Measurements from ENCODE around the gene IL20RA.

IL20RA gene

DNA sequence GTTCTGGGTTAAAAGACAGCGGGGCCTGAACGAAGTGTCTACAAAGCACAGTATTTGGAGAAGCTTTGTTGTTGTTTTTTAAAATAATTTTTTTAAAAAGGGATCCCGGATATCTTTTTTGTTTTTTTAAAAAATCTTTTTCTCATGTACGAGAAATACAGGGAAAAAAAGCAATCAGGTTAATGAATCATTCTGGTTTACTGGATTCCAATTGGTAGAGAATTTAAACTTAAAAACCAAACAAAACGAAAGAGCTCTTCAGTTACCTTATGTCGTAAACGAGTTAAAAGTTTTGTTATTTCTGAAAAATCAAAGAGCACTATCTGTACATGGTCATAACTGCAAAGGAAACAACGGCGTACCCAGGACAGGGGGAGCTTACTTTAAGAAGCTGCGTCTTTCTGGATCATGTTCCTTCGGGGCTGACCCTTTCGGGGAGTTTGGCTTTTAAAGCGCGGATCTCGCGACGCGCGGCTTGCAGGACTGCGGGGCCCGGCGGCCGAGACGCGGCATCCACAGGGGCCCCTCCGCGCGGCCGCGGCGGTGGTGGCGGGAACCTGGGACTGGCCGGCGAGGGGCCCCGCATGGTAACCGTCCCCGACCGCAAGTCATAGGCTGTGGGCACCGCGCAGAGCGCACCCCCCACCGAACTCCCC is 927 bp downstream of the IL20RA start:
- Histone ChIP-seq H3K9me3 (ENCODE audit: control insufficient read depth, insufficient read depth, low read depth, low read length) (peaks cover 3% of the 10 kb centered on the region; the same call in 1 of the 2 replicates), H3K36me3 (ENCODE audit: control insufficient read depth, insufficient read depth, low read length) (no peaks in the 10 kb centered on the region), H3K4me3 (ENCODE audit: low read depth, low read length) (peak overlapping the region; percentile 76), H3K27me3 (ENCODE audit: control insufficient read depth, insufficient read depth, low read length) (peaks cover 44% of the 10 kb centered on the region), H3K4me1 (ENCODE audit: control insufficient read depth, insufficient read depth, low read length) (no peaks in the 10 kb centered on the region; the same call in 1 of the 2 replicates), H3K9ac (ENCODE audit: low read length) (peak overlapping the region; percentile 72), H3K27ac (ENCODE audit: low read depth, low read length) (no peak overlapping the region)

- Histone ChIP-seq H3K4me3 (ENCODE audit: low read depth, low read length) (no peak overlapping the region), H3K4me1 (ENCODE audit: control insufficient read depth, insufficient read depth, low read length) (no peaks in the 10 kb centered on the region; the same call in 1 of the 2 replicates), H3K36me3 (ENCODE audit: control insufficient read depth, insufficient read depth, low read length) (no peaks in the 10 kb centered on the region), H3K27me3 (ENCODE audit: control insufficient read depth, insufficient read depth, low read length) (peaks cover 35% of the 10 kb centered on the region), H3K9ac (ENCODE audit: low read length) (no peak overlapping the region), H3K9me3 (ENCODE audit: control insufficient read depth, insufficient read depth, low read depth, low read length) (peaks cover 3% of the 10 kb centered on the region; the same call in 1 of the 2 replicates), H3K27ac (ENCODE audit: low read depth, low read length) (no peak overlapping the region)
Measured at GRCh38 chr6:137040393-137040792, 4.4 kb downstream of the IL20RA start.

DNA sequence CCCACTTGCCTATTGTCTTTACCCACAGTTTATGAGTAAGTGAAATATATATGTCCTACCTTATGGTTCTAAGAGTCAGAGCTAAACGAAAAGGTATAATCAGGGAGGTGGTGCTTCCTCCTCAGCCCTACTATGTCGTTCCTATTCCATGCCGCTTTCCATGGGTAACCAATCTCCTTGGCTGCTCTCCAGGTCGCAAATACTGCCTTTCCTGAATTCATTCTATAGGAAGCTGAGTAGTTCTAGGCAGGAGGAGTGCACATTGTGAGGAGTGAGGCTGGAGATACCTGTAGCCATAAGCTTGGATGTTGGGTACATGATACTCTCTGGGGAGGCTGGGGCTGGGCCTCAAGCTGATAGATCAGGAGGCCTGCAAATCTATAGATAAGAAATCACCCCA is 5.8 kb downstream of the IL20RA start:
- H3K4me3 ChIP-seq (ENCODE audit: low read depth, low read length) = no peak overlapping the region
- H3K4me1 ChIP-seq (ENCODE audit: control insufficient read depth, insufficient read depth, low read length) = no peaks in the 10 kb centered on the region; the same call in 1 of the 2 replicates
- peaks cover 3% of the 10 kb centered on the region; the same call in 1 of the 2 replicates for H3K9me3 ChIP-seq (ENCODE audit: control insufficient read depth, insufficient read depth, low read depth, low read length)
- no peaks in the 10 kb centered on the region for H3K36me3 ChIP-seq (ENCODE audit: control insufficient read depth, insufficient read depth, low read length)
- no peak overlapping the region for H3K9ac ChIP-seq (ENCODE audit: low read length)
- no peak overlapping the region for H3K27ac ChIP-seq (ENCODE audit: low read depth, low read length)
- H3K27me3 ChIP-seq (ENCODE audit: control insufficient read depth, insufficient read depth, low read length) = peaks cover 21% of the 10 kb centered on the region

GRCh38 chr6:137036566-137037300 is 8.0 kb downstream of the IL20RA start:
- H3K4me3 ChIP-seq (ENCODE audit: low read depth, low read length) = no peak overlapping the region

DNA sequence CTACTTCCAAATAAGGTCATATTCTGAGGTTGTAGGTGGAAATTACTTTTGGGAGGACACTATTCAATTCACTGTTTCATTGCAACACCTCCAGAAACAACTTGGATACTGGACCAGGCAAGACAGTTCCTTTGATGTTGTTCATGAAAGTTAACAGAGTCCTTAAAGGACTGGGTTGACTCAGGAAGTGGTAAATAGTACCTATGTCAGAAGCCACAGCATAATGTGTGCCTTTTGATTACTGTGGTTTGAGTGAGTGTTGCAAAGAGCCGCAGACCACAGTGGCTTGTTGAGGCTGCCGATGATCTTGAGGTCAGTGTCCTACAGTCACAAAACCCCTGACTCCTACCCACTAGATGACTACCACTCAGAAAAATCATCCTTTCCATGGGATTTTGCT is 10.9 kb downstream of the IL20RA start:
- Histone ChIP-seq H3K4me1 (ENCODE audit: control insufficient read depth, insufficient read depth, low read length) (no peaks in the 10 kb centered on the region), H3K27ac (ENCODE audit: low read depth, low read length) (no peak overlapping the region), H3K36me3 (ENCODE audit: control insufficient read depth, insufficient read depth, low read length) (no peaks in the 10 kb centered on the region), H3K9ac (ENCODE audit: low read length) (no peak overlapping the region), H3K9me3 (ENCODE audit: control insufficient read depth, insufficient read depth, low read depth, low read length) (no peaks in the 10 kb centered on the region), H3K4me3 (ENCODE audit: low read depth, low read length) (no peak overlapping the region), H3K27me3 (ENCODE audit: control insufficient read depth, insufficient read depth, low read length) (no peaks in the 10 kb centered on the region)

More at GRCh38 chr6:137036566-137037300, 8.0 kb downstream of the IL20RA start:
- H3K9ac ChIP-seq (ENCODE audit: low read length) = no peak overlapping the region
- H3K27me3 ChIP-seq (ENCODE audit: control insufficient read depth, insufficient read depth, low read length) = no peaks in the 10 kb centered on the region
- H3K9me3 ChIP-seq (ENCODE audit: control insufficient read depth, insufficient read depth, low read depth, low read length) = peaks cover 3% of the 10 kb centered on the region; the same call in 1 of the 2 replicates
- no peak overlapping the region for H3K27ac ChIP-seq (ENCODE audit: low read depth, low read length)
- H3K36me3 ChIP-seq (ENCODE audit: control insufficient read depth, insufficient read depth, low read length) = no peaks in the 10 kb centered on the region
- no peaks in the 10 kb centered on the region for H3K4me1 ChIP-seq (ENCODE audit: control insufficient read depth, insufficient read depth, low read length)

DNA sequence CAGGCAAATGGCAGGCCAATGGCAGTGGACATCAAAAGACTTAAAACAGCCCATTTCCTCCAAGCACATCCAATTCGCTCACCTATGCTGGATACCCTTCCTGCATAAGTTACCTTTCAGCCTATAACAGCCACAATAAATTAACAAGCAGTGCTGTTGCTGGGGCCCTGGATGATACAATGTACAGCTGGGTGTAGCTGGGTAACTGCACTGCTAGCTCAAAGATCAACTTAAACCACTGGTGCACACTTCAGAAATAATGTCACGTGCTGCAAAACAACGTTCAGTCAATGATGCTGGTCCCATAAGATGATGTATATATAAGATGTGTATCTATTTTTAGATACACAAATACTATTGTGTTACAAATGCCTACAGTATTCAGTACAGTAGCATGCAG is 13.6 kb downstream of the IL20RA start:
- no peaks in the 10 kb centered on the region for H3K27me3 ChIP-seq (ENCODE audit: control insufficient read depth, insufficient read depth, low read length)
- H3K4me3 ChIP-seq (ENCODE audit: low read depth, low read length) = no peak overlapping the region
- no peaks in the 10 kb centered on the region for H3K36me3 ChIP-seq (ENCODE audit: control insufficient read depth, insufficient read depth, low read length)
- H3K9me3 ChIP-seq (ENCODE audit: control insufficient read depth, insufficient read depth, low read depth, low read length) = no peaks in the 10 kb centered on the region
- H3K4me1 ChIP-seq (ENCODE audit: control insufficient read depth, insufficient read depth, low read length) = no peaks in the 10 kb centered on the region
- H3K27ac ChIP-seq (ENCODE audit: low read depth, low read length) = no peak overlapping the region
- H3K9ac ChIP-seq (ENCODE audit: low read length) = no peak overlapping the region

GRCh38 chr6:137028912-137029311 is 15.9 kb downstream of the IL20RA start:
- Histone ChIP-seq H3K36me3 (ENCODE audit: control insufficient read depth, insufficient read depth, low read length) (no peaks in the 10 kb centered on the region), H3K27me3 (ENCODE audit: control insufficient read depth, insufficient read depth, low read length) (no peaks in the 10 kb centered on the region), H3K9ac (ENCODE audit: low read length) (no peak overlapping the region), H3K27ac (ENCODE audit: low read depth, low read length) (no peak overlapping the region), H3K4me3 (ENCODE audit: low read depth, low read length) (no peak overlapping the region), H3K4me1 (ENCODE audit: control insufficient read depth, insufficient read depth, low read length) (no peaks in the 10 kb centered on the region), H3K9me3 (ENCODE audit: control insufficient read depth, insufficient read depth, low read depth, low read length) (no peaks in the 10 kb centered on the region)

GRCh38 chr6:137025786-137026730 is 18.7 kb downstream of the IL20RA start:
- no peaks in the 10 kb centered on the region for H3K36me3 ChIP-seq (ENCODE audit: control insufficient read depth, insufficient read depth, low read length)
- H3K27ac ChIP-seq (ENCODE audit: low read depth, low read length) = no peak overlapping the region
- H3K4me3 ChIP-seq (ENCODE audit: low read depth, low read length) = no peak overlapping the region
- no peaks in the 10 kb centered on the region for H3K4me1 ChIP-seq (ENCODE audit: control insufficient read depth, insufficient read depth, low read length)
- H3K9me3 ChIP-seq (ENCODE audit: control insufficient read depth, insufficient read depth, low read depth, low read length) = no peaks in the 10 kb centered on the region
- no peaks in the 10 kb centered on the region for H3K27me3 ChIP-seq (ENCODE audit: control insufficient read depth, insufficient read depth, low read length)
- no peak overlapping the region for H3K9ac ChIP-seq (ENCODE audit: low read length)

GRCh38 chr6:137024237-137024990 is 20.4 kb downstream of the IL20RA start:
- Histone ChIP-seq H3K27ac (ENCODE audit: low read depth, low read length) (no peak overlapping the region), H3K9me3 (ENCODE audit: control insufficient read depth, insufficient read depth, low read depth, low read length) (peaks cover 7% of the 10 kb centered on the region), H3K36me3 (ENCODE audit: control insufficient read depth, insufficient read depth, low read length) (no peaks in the 10 kb centered on the region), H3K4me1 (ENCODE audit: control insufficient read depth, insufficient read depth, low read length) (no peaks in the 10 kb centered on the region), H3K9ac (ENCODE audit: low read length) (no peak overlapping the region), H3K4me3 (ENCODE audit: low read depth, low read length) (no peak overlapping the region), H3K27me3 (ENCODE audit: control insufficient read depth, insufficient read depth, low read length) (no peaks in the 10 kb centered on the region)

DNA sequence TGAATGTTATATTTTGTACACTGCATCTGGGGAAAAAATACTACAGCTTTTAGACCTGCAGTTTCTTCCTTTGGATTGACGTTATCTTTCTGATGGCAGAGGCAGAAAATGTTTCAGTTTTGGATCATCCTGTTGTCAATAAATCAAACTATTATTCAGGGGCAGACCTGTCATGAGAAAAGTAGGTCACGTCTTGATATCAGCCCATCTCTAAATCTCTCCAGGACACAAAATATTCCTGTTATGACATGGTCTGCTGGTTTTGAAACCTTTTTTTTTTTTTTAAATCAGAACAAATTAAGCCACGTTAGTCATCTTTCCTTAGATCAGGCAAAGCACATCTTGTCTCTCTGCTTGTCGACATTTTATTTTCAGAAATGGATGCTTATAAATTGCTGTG is 24.0 kb downstream of the IL20RA start:
- Histone ChIP-seq H3K27ac (ENCODE audit: low read depth, low read length) (no peak overlapping the region), H3K4me3 (ENCODE audit: low read depth, low read length) (no peak overlapping the region), H3K4me1 (ENCODE audit: control insufficient read depth, insufficient read depth, low read length) (peaks cover 2% of the 10 kb centered on the region; the same call in 1 of the 2 replicates), H3K9ac (ENCODE audit: low read length) (no peak overlapping the region), H3K9me3 (ENCODE audit: control insufficient read depth, insufficient read depth, low read depth, low read length) (peaks cover 7% of the 10 kb centered on the region), H3K27me3 (ENCODE audit: control insufficient read depth, insufficient read depth, low read length) (no peaks in the 10 kb centered on the region), H3K36me3 (ENCODE audit: control insufficient read depth, insufficient read depth, low read length) (no peaks in the 10 kb centered on the region)
